HepG2 (cell line): ENCODE data around the gene NDC1. TPM values are rescaled to one million over a fixed set of nuclear protein-coding genes. Genes with fewer than 3 reads are reported as not detected.

ENCODE experiments used
- ATAC-seq: fragments of 200-7000 bp; cut with Tn5 transposase; 3 replicates; pipeline ENCODE4 v1.9.1; 2020; ENCODE audit warnings: mild to moderate bottlenecking, moderate library complexity
- BruUV-seq: library from RNA; stranded (reverse); fragments of 400-500 nt; replicated peaks from 2 replicates; lab custom pipeline; 2021; lab: Mats Ljungman, UMichigan
- CTCF ChIA-PET: fragments of 300-600 bp; formaldehyde crosslinking; extraction: SDS; loops from one replicate; lab custom pipeline; 2021; ENCODE audit warnings: low total read pairs, inconsistent platforms, low intra/inter-chr PET ratio; lab: Yijun Ruan, JAX
- POLR2A ChIA-PET: fragments of 350-600 bp; sonication (Branson Sonifier 250); formaldehyde crosslinking; loops from one replicate; lab custom pipeline; 2020; ENCODE audit warnings: antibody characterized with exemption, inconsistent platforms; lab: Yijun Ruan, JAX
- DNase-seq: peaks from one replicate; pipeline ENCODE4 v3.0.0-alpha.2; 2015; ENCODE audit warnings: low spot score
- FAIRE-seq: peaks from 3 replicates; lab custom pipeline; 2011; peaks lifted over from hg19 to GRCh38; lab: Jason Lieb, UNC
- H2AFZ ChIP-seq: one replicate; pipeline ENCODE4 v1.6.1; 2011; ENCODE audit warnings: low read length, inconsistent platforms
- H3K27ac ChIP-seq: fragments of 300-600 bp; 3 replicates; pipeline ENCODE4 v1.8.0; 2011; ENCODE audit warnings: mixed run types, mild to moderate bottlenecking, mixed read lengths, low read length, inconsistent platforms; ENCODE audit not compliant: insufficient read depth; ENCODE audit errors: extremely low read length
- H3K27me3 ChIP-seq, 2 experiments: fragments of 200-600 bp in 1 of 2; 2 replicates in 1 of 2; 3 replicates in 1 of 2; pipeline versions ENCODE4 v1.6.0 to v1.8.0; 2011; ENCODE audit warnings: low read length in 2 of 2, mild to moderate bottlenecking in 2 of 2, moderate library complexity in 2 of 2, inconsistent platforms in 1 of 2; ENCODE audit not compliant: insufficient read depth in 2 of 2, control insufficient read depth in 1 of 2
- H3K36me3 ChIP-seq, 2 experiments: fragments of 200-600 bp in 1 of 2; replicated peaks in 1 of 2; 2 replicates in 1 of 2; 3 replicates in 1 of 2; pipeline versions ENCODE4 v1.5.1 to v1.8.0; 2011; ENCODE audit warnings: low read length in 2 of 2, inconsistent platforms in 1 of 2; ENCODE audit not compliant: insufficient read depth in 2 of 2, control insufficient read depth in 1 of 2
- H3K4me1 ChIP-seq: 2 replicates; pipeline ENCODE4 v1.5.1; 2012; ENCODE audit warnings: low read length, inconsistent platforms; ENCODE audit not compliant: insufficient read depth
- H3K4me2 ChIP-seq: 2 replicates; pipeline ENCODE4 v1.6.0; 2011; ENCODE audit warnings: low read depth, low read length, inconsistent platforms
- H3K4me3 ChIP-seq, 3 experiments: fragments of 200-600 bp in 1 of 3; sonication (generic), shearing (Covaris generic) in 1 of 3; replicated peaks in 1 of 3; 2 replicates each; pipeline ENCODE4 v1.5.1; 2011 to 2016; ENCODE audit warnings: low read length in 3 of 3, inconsistent platforms in 2 of 3, low read depth in 2 of 3, mild to moderate bottlenecking in 2 of 3, control low read depth in 1 of 3, mixed read lengths in 1 of 3; ENCODE audit not compliant: insufficient read depth in 1 of 3
- H3K79me2 ChIP-seq: one replicate; pipeline ENCODE4 v1.6.1; 2011; ENCODE audit warnings: low read length, inconsistent platforms; ENCODE audit not compliant: insufficient read depth
- H3K9ac ChIP-seq: 2 replicates; pipeline ENCODE4 v1.6.0; 2011; ENCODE audit warnings: mild to moderate bottlenecking, low read depth, low read length, inconsistent platforms; ENCODE audit not compliant: insufficient read depth
- H3K9me3 ChIP-seq: 2 replicates; pipeline ENCODE4 v1.5.1; 2012; ENCODE audit warnings: mild to moderate bottlenecking, low read length
- H4K20me1 ChIP-seq: 2 replicates; pipeline ENCODE4 v1.6.0; 2011; ENCODE audit warnings: inconsistent platforms, mild to moderate bottlenecking, low read length, moderate library complexity; ENCODE audit not compliant: insufficient read depth
- FOXJ3 ChIP-seq: sonication (generic); formaldehyde crosslinking; IDR thresholded peaks from 2 replicates; pipeline ENCODE4 v1.4.0; 2020; ENCODE audit warnings: missing genetic modification reagents, mild to moderate bottlenecking, borderline replicate concordance
- KAT2B ChIP-seq: fragments of 150-350 bp; IDR thresholded peaks from 2 replicates; pipeline ENCODE4 v1.6.1; 2014; ENCODE audit warnings: low read depth, low read length, borderline replicate concordance
- SMARCC2 ChIP-seq: fragments of 450-650 bp; IDR thresholded peaks from 2 replicates; pipeline ENCODE4 v1.6.1; 2017; ENCODE audit warnings: antibody characterized with exemption, mild to moderate bottlenecking
- SOX5 ChIP-seq: IDR thresholded peaks from 2 replicates; pipeline ENCODE4 v1.6.1; 2016; ENCODE audit warnings: borderline replicate concordance
- SRSF9 ChIP-seq: fragments of 200-400 bp; formaldehyde crosslinking; IDR thresholded peaks from 2 replicates; pipeline ENCODE4 v1.6.1; 2018; ENCODE audit warnings: borderline replicate concordance, mild to moderate bottlenecking, low read depth, low read length; ENCODE audit not compliant: insufficient read depth, poor library complexity, severe bottlenecking
- TBX2 ChIP-seq: sonication (generic); formaldehyde crosslinking; IDR thresholded peaks from 2 replicates; pipeline ENCODE4 v1.5.0; 2020; ENCODE audit warnings: missing genetic modification reagents, mild to moderate bottlenecking, borderline replicate concordance
- U2AF1 ChIP-seq: fragments of 200-400 bp; formaldehyde crosslinking; optimal IDR thresholded peaks from 2 replicates; pipeline ENCODE3; 2017; ENCODE audit warnings: mild to moderate bottlenecking, low read depth, low read length
- ZIK1 ChIP-seq: sonication (generic); formaldehyde crosslinking; IDR thresholded peaks from 2 replicates; pipeline ENCODE4 v1.5.0; 2020; ENCODE audit warnings: mild to moderate bottlenecking, low read depth, missing genetic modification reagents, borderline replicate concordance
- ZNF101 ChIP-seq: sonication (generic); formaldehyde crosslinking; IDR thresholded peaks from 2 replicates; pipeline ENCODE4 v1.4.0; 2020; ENCODE audit warnings: mild to moderate bottlenecking, low read depth, missing genetic modification reagents, borderline replicate concordance
- ZNF180 ChIP-seq: sonication (generic); formaldehyde crosslinking; IDR thresholded peaks from 2 replicates; pipeline ENCODE4 v1.4.0; 2020; ENCODE audit warnings: low read depth, missing genetic modification reagents, borderline replicate concordance
- ZNF33A ChIP-seq: sonication (generic); formaldehyde crosslinking; IDR thresholded peaks from 2 replicates; pipeline ENCODE4 v1.5.1; 2020; ENCODE audit warnings: missing genetic modification reagents, mild to moderate bottlenecking, moderate library complexity, borderline replicate concordance
- ZNF367 ChIP-seq: sonication (generic); formaldehyde crosslinking; IDR thresholded peaks from 2 replicates; pipeline ENCODE4 v1.4.0; 2020; ENCODE audit warnings: missing genetic modification reagents, borderline replicate concordance
- ZNF746 ChIP-seq: sonication (generic); formaldehyde crosslinking; IDR thresholded peaks from 2 replicates; pipeline ENCODE4 v1.8.0; 2022; ENCODE audit warnings: mild to moderate bottlenecking, missing genetic modification reagents
- ZNF790 ChIP-seq: sonication (generic); formaldehyde crosslinking; IDR thresholded peaks from 2 replicates; pipeline ENCODE4 v1.8.0; 2022; ENCODE audit warnings: missing genetic modification reagents, mild to moderate bottlenecking, borderline replicate concordance
- WGBS: methylation state at CpG from one replicate; pipeline ENCODE4 v1.1.6; 2017; ENCODE audit warnings: low lambda C conversion rate; 5-methylcytosine and 5-hydroxymethylcytosine counted together
- in situ Hi-C: cut with HindIII; loops from 2 replicates; pipeline ENCODE4 v1.10.0; 2017; ENCODE audit warnings: low pct_unique_long_range_greater_than_20kb; ENCODE audit not compliant: extremely low pct_ligation_motif_present
- intact Hi-C: fragments of 100-400 bp; cut with micrococcal nuclease; formaldehyde crosslinking; loops from one replicate; pipeline ENCODE4 v1.10.0; 2022; ENCODE audit not compliant: unreplicated experiment
- polyA plus RNA-seq, 8 experiments: library from polyadenylated mRNA; depleted of rRNA in 3 of 8; stranded (reverse) in 7 of 8; unstranded in 1 of 8; fragments of >200 nt; fragmentation: Illumina TruSeq in 4 of 8; extraction: Trizol in 4 of 8; gene quantifications; 2 replicates each; pipeline versions ENCODE4 v1.2.1 to v1.2.3, GENCODE V29; 2011 to 2016; ENCODE audit warnings: low read depth in 4 of 8, missing spikeins in 1 of 8, mixed read lengths in 1 of 8; ENCODE audit not compliant: insufficient read depth in 1 of 8
- total RNA-seq, 5 experiments: library from RNA; depleted of rRNA; stranded (reverse); fragments of >200 nt; fragmentation: Illumina TruSeq; extraction: Trizol; gene quantifications; 2 replicates each; pipeline ENCODE4 v1.2.3, GENCODE V29; 2016; ENCODE audit warnings: low read depth in 1 of 5
- TF ChIP-seq, protein P1 (sequence below): sonication (generic); formaldehyde crosslinking; IDR thresholded peaks from 2 replicates; pipeline ENCODE4 v1.5.1; 2020; ENCODE audit warnings: missing genetic modification reagents, mild to moderate bottlenecking, borderline replicate concordance
- TF ChIP-seq, protein P2 (sequence below): sonication (generic); formaldehyde crosslinking; IDR thresholded peaks from 2 replicates; pipeline ENCODE4 v1.4.0; 2020; ENCODE audit warnings: mild to moderate bottlenecking, missing genetic modification reagents

Gene NDC1
- total and polyA plus RNA-seq, 2 of the 13 experiments (the other 11 are each of a cell fraction or from before 2014, with no cell fraction given): 38.1 to 50.9 TPM

DNA sequence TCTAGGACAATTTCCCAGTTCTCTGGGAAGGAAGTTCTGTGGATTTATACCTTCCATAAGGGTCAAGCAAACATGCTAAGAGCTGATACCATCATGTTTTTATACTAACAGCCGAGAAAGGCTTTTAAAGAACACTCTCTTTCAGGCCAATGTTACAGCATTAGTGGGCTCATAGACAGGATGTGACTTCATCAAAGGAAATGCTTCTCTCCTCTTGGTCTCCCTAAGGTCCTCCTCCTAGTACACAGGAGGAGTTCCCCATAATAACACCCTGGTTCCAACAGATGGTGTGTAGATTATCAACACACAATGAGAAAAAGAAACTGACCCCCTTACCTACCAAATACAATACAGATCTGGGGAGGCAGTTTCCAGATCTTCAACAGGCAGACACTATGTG is 72.4 kb downstream of the NDC1 start:
- Histone ChIP-seq H3K27ac (no peak overlapping the region), H3K79me2 (no peaks in the 10 kb centered on the region), H3K27me3 (no peaks in the 10 kb centered on the region), H3K9ac (no peak overlapping the region), H3K4me2 (no peak overlapping the region), H3K36me3 (peaks cover 3 to 27% of the 10 kb centered on the region in 2 experiments), H3K9me3 (no peaks in the 10 kb centered on the region), H3K4me1 (no peaks in the 10 kb centered on the region), H4K20me1 (no peaks in the 10 kb centered on the region), H2AFZ (no peak overlapping the region), H3K4me3 (no peak overlapping the region)
- 100% methylated on average over 1 of the region's 1 CpG for WGBS
- ChIA-PET CTCF (no interaction called here), POLR2A (no interaction called here)
- DNase-seq (no peak), FAIRE-seq (no peak), ATAC-seq (no peak)
- in situ Hi-C loops: no loop called here
- TF ChIP-seq U2AF1 (no peak), SOX5 (CRISPR knock-in tag) (no peak), ZNF367 (CRISPR knock-in tag) (no peak), ZNF746 (no peak), ZNF180 (CRISPR knock-in tag) (no peak), SRSF9 (no peak), ZNF790 (no peak), ZIK1 (CRISPR knock-in tag) (no peak), TBX2 (CRISPR knock-in tag) (no peak), SMARCC2 (no peak), FOXJ3 (no peak), ZNF33A (CRISPR knock-in tag) (no peak), KAT2B (no peak), ZNF101 (CRISPR knock-in tag) (no peak)
- TF ChIP-seq, protein P1, sequence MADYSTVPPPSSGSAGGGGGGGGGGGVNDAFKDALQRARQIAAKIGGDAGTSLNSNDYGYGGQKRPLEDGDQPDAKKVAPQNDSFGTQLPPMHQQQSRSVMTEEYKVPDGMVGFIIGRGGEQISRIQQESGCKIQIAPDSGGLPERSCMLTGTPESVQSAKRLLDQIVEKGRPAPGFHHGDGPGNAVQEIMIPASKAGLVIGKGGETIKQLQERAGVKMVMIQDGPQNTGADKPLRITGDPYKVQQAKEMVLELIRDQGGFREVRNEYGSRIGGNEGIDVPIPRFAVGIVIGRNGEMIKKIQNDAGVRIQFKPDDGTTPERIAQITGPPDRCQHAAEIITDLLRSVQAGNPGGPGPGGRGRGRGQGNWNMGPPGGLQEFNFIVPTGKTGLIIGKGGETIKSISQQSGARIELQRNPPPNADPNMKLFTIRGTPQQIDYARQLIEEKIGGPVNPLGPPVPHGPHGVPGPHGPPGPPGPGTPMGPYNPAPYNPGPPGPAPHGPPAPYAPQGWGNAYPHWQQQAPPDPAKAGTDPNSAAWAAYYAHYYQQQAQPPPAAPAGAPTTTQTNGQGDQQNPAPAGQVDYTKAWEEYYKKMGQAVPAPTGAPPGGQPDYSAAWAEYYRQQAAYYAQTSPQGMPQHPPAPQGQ (CRISPR knock-in tag): no peak
- TF ChIP-seq, protein P2, sequence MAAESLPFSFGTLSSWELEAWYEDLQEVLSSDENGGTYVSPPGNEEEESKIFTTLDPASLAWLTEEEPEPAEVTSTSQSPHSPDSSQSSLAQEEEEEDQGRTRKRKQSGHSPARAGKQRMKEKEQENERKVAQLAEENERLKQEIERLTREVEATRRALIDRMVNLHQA (CRISPR knock-in tag): no peak
- BruUV-seq: no TSS peak
- intact Hi-C loops: no loop called here
